HG03097 (cell line): ENCODE data around the gene CRTC1.
"Not testable (repeated sequence)": the region's sequence is repeated elsewhere in the genome, so short reads cannot be mapped to it uniquely, and the experiment has no call there.

Experiments
- ATAC-seq: cut with Tn5 transposase; IDR thresholded peaks from one replicate; pipeline ENCODE4 v1.9.1; 2021; ENCODE audit not compliant: unreplicated experiment, low FRiP score

Gene CRTC1

DNA sequence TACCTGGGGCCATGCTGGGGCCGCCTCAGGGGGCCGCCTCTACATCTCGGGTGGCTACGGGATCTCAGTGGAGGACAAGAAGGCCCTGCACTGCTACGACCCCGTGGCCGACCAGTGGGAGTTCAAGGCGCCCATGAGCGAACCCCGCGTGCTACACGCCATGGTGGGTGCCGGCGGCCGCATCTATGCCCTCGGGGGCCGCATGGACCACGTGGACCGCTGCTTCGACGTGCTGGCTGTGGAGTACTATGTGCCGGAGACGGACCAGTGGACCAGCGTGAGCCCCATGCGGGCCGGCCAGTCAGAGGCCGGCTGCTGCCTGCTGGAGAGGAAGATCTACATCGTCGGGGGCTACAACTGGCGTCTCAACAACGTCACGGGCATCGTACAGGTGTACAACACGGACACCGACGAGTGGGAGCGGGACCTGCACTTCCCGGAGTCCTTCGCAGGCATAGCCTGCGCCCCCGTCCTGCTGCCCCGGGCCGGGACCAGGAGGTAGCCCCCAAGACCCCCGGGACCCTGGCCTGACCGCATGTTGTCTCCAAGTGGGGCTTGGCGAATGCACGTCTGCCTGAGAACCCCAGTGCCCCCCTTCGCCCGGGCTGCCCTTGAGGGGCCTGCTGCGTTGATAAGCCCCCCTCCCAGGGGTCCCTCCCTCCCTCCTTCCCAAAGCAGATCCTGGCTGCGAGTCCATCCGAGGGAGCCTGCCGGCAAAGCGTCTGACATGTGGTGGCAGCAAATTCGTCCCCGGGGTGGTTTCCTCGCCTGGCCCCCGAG, 14.5 kb upstream of the CRTC1 start:
- no peak for ATAC-seq

DNA sequence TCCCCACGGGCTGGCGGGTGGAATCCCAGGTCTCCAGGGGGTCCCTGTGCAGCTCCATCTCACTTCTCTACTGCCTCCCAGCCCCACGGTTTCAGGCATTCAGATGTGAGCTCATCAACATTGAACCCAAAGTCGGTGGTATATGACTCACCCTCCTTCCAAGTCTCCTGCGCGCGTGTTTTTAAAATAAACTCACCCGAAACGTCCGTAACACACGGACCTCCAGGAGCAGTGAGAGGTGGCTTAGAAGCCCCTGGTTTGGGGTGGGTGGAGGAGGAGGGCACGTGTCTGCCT, 14.0 kb upstream of the CRTC1 start:
- no peak for ATAC-seq

DNA sequence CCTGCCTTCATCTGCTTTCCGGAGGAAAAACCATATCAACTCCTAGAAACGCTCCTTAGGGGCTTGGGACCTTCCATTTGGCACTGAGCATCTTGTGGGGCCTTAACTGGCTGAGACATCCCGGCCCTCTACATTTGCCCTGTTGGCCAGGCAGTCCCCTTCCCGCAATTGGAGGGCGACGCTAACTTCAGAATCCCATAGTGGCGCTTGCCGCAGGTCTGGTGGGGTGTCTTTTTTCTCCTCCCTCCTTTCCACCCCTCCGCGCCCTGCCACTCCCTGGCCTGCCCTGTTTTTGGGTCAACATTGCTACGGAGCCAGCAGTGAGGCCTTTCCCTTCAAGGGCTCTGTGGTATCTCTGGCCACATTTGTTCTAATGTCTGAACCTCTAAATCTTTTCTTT, 13.6 kb upstream of the CRTC1 start:
- ATAC-seq = no peak

DNA sequence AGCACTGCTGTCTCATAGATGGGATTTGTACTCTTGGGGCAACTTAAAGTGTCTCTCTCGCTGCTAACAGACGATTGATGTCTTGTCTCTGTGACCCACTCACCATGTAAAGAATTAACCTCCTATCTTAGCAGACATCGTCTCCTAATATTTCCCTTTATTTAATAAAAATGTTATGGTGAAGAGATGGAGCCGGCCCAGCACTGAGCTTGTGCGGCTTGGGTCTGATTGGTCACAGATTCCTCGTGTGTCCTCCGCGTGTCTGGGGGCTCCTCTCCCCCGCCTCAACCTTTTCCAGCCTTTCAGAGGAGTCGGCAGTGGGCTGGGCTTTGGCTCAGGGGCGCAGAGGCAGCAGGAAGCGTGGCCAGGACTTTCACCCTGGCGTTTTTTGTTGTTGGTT, 13.2 kb upstream of the CRTC1 start:
- no peak for ATAC-seq

DNA sequence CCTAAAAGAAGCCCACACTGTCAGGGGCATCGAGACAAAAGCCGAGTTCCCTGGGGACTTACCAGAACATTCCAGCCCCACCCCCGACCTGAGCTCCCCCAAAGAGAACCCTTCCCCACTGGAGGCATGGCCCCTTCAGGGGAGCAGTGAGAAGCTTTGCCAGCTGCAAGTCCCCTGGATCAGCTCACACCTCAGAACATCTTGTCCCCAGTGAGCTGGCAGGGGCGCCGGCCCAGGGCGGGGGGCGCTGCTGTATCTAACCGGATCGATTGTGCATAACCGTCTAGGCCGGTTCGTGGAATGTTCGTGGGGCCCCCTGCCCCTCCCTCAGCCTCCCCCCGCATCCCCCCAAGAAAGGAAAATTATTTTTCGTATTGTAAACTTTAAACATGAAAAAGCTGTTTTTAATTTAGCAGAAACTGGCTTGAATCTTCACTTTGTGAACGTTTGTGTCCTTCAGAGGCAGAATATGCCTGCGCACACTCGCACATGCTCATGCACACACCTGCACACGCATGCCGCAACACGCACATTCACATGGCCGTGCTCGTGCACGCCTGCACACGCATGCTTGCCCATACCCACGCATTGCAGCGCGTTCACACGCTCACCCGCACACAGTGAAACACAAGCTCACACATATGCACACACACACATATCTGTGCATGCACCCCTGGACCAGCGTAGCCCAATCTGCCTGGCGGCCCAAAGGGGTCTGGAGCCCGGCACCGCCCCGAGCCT, 12.0 kb upstream of the CRTC1 start:
- ATAC-seq = no peak

DNA sequence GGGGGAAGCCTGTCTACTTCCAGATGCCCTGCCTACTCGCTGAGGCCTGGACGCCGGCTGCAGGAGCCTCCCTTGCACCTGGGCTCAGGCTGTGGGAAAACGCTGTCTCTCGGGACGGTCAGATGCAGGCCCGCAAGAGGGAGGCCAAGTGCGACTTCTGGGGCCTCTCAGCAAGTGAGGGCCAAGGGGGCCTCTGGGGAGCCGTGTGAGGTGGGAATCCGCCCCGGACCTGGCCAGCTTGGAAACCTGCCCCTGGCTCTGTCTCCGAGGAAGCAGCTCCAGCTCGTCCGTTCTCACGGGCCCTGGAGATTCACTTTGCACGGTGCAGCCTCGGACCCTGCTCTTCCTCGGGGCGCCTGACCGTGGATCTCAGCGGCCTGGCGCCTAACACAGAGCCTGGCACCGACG, 11.4 kb upstream of the CRTC1 start:
- no peak for ATAC-seq

DNA sequence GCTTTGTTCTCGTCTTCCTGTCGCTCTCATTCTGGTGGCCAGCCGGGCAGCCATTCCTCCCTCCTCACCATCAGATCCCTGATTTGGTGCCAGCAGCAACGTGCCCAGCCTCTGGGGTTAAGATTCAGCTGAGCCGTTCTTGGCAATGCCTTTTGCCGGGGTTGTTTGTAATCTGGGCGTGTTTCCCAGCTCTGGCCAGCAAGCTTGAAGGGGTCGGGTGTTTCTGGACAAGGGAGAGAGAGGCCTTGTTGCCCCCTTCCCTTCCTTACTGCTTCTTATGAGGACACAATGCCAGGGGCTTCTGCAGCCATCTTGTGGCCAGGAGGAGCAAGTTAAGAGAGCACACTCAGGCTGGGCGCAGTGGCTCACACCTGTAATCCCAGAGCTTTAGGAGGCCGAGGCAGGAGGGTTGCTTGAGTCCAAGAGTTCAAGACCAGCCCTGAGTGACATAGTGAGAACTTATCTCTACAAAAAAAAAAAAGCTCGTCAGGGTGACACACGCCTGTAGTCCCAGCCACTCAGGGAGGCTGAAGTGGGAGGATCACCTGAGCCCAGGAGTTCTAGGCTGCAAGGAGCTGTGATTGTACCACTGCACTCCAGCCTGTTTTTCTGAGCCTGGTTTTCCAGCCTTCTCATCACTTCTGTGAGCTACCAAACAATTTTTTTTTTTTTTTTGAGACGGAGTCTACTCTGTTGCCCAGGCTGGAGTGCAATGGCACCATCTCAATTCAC, 10.7 kb upstream of the CRTC1 start:
- no peak for ATAC-seq

DNA sequence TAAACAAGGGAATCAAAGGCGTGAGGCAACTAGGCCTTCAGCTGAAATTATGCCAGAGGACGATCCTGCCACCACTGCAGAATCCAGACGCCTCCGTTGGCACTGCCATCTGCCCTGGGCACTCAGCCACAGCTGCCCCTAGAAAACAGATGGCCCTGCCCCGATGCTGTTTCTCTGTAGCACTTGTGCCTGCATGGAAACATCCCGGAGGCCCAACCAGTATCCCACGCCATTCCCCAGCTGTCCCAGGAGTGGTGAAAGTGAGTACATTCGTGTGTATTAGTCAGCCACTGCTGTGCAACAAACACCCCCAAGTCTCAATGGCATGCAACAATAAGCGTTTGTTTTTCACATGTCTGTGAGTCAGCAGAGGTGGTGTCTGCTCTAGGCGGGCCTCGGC, 8.9 kb upstream of the CRTC1 start:
- ATAC-seq = no peak

DNA sequence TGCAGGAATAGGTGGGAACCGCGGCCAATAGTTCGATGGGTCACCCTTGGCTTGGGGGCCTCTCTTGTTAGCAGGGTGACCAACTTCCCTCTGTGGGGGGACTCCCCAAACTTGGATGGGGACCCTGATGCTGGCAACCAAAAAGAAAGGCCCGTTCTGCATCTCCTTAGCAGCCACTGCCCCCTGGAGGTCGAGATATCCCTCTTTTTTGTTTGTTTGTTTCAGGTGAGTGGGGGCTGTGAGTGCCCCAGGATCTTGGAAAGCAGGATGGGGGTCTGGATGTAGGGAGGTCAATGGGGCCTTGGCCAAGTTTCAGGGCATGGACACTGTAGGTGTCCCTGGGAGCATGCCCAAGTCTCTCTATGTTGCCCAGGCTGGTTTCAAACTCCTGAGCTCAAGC, 7.7 kb upstream of the CRTC1 start:
- no peak for ATAC-seq

DNA sequence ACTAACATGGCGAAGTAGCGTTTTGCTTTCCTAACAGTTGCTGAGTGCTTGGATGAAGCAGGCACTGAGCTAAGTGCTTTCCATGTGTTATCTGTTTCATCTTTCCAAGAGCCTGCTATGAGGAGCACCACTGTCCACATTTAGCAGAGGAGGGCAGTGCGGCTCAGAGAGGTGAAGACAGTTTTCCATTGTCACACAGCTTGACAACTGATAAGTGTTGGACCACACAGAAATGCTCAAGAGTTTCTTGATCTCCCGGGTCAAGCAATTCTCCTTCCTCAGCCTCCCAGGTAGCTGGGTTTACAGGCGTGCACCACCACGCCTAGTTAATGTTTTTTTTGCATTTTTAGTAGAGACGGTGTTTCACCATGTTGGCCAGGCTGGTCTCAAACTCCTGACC, 6.8 kb upstream of the CRTC1 start:
- no peak for ATAC-seq

DNA sequence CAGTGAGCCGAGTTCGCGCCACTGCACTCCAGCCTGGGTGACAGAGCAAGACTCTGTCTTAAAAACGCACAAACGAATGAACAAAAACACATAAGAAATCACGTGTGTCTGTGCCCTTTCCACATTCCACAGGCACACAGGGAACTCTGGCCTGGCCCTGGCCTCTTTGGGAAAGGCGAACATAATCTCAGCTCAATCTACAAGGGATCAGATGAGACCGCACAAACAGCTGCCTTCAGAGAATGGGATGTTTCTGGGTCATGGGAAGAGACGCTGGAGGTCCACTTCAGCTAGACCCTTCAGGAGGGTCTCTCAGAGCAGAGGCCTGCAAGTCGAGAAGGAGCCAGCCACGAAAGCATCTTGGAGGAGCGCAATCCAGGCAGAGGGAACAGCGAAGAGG, 6.3 kb upstream of the CRTC1 start:
- ATAC-seq = no peak

DNA sequence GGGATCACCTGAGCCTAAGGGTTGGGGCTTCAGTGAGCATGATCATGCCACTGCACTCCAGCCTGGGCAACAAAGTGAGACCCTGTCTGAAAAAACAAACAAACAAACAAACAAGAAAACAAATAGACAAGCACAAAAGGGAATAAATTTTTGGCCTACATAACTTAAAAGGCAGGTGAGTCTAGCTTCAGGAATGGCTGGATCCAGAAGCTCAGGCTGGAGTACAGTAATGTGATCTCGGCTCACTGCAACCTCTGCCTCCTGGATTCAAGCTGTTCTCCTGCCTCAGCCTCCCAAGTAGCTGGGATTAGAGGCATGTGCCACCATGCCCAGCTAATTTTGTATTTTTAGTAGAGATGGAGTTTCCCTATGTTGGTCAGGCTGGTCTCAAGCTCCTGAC, 3.3 kb upstream of the CRTC1 start:
- not testable (repeated sequence) for ATAC-seq

DNA sequence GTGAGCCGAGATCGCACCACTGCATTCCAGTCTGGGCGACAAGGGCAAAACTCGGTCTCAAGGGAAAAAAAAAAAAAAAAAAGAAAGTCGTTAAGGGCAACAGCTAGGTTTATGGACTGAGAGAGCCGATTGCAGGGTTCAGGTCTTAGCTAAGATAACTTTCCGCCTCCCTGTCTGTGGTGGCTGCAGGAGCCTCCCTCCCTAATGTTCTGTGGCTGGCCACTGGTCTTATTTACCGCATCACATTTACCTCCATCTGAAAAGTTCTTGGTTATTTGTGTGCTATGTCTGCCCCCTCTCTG, 722 bp upstream of the CRTC1 start:
- ATAC-seq = no peak

DNA sequence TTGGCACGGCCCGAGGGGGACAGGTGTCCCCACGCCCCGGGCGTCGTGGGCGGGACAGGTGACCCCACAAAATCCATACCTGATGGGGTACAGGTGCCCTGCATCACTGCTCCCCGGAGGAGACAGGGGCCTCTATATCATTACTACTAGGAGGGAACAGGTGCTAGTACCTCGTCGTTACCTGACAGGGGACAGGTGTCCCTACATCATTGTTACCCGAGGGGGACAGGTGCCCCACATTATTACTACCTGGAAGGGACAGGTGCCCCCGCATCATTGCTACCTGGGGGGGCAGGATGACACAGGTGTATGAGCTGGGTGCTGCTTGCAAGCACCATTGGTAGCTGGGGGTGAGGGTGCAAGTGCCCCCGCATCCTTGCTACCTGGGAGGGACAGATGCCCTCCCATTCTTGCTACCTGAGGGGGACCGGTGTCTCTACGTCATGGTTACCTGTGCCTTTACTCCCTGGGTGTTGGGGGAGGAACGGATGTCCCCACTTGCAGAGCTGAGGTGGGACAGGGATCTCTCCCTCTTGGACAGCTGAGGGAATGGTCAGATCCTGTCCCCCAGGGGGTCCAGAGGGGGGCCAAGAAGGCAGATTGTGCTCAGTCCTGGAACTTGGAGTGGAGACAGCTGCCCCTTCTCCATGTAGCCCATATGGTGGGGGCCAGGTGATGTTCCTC, 620 bp downstream of the CRTC1 start:
- ATAC-seq = peak; percentile 20

DNA sequence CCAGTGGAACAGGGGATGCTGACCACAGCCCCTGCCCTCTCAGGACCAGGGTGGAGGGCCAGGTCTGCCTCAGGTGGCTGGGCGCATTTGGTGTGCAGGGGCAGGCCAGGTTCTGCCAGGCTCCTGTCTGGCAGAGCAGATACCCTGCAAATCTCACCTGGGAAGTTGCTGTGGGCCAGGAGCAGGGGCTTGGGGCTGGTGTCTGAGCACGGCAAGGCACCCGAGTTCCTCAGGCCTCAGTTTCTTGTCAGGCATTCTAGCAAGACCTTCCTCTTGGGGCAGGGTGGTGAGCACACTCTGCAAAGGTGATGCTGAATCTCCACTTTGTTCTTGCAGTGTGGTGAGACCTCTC, 1.1 kb downstream of the CRTC1 start:
- no peak for ATAC-seq

DNA sequence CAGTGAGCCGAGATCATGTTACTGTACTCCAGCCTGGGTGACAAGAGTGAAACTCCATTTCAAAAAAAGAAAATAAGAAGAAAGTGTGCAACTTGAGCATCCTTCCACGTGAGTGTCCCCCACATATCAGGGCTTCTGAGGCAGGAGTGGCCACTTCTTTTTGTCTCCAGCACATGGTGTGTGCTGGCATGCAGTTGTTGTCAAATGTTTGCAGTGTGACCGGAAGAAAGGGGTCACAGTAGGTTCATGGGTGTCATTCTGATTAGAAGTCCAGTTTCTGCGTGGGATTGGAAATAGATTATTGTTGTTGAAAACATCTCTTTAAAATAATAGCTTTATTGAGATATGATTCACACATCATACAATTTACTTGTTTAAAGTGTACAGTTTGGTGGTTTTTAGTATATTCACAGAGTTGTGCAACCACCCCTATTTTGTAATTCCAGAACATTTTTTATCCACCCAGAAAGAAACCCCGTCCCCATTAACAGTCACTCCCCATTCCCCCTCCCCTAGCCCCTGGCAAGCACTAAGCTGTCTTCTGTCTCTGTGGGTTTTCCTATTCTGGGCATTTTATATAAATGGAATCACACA, 2.2 kb downstream of the CRTC1 start:
- no peak for ATAC-seq

DNA sequence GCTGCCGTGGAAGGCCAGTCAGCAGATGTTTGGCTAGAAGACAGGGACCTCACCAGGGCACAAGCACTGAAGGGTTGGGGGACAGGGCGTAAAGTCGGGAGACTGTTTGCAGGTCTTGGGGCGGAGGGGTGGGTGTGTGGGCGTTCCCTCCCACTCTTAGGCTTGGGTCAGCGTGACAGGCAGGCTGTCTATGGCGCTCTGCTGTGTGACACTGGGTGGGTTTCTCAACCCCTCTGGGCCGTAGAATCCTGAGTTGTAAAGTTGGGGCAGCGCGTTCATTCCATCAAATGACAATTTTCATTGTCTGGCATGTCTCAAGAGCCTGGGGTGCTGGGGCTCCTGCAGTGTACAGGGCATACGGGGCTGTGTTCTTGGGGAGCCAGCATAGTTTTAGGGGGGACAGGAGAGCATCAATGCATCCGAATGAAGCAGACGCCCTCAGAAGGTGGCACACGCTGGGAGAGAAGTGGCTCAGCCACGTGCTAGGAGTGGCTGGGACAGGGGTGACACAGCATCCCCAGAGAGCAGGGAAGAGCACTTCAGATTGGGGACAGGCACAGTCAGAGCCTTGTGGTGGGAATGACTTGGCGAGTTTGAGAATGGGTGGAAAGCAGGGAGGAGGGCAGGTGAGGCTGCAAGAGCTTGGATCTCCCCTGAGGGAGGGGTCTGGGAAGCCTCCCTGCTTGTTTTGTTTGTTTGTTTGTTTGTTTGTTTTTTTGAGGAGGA, 4.4 kb downstream of the CRTC1 start:
- ATAC-seq = no peak

DNA sequence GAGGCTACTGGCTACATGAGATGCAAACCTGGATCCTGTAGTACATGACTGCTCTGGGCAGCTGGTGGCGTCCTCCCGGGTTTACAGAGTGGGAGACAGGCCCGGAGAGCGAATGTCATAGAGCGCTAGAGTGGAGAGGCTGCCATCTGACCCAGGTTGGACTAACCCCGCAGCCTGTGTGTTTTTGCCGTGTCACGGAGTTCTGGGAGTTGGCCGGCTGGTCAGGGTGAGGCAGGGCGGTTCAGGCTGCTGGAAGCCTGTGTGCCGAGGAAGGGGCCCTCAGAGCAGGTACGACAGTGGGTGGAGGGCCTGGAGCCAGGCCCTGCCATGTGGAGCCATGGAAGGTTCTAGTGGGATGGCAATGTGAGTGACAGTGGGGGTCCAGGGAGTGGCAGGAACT, 12.5 kb downstream of the CRTC1 start:
- ATAC-seq = no peak

DNA sequence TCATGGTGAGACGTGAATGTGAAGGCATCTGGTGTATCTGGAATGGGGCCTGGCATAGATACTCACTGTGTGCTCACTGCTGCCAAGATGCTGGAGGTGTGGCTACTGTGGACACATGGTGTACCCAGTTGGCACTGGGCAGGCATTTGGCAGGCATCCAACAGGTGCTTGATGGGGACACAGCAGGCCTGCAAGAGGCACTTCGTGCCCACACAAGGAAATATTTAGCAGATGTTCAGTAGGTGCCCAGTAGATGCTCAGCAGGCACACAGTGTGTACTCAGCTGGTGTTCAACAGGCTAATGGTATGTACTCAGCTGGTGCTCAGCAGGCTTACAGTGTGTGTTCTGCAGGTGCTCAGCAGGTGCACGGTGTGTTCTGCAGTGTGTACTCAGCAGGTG, 14.2 kb downstream of the CRTC1 start:
- ATAC-seq = no peak

DNA sequence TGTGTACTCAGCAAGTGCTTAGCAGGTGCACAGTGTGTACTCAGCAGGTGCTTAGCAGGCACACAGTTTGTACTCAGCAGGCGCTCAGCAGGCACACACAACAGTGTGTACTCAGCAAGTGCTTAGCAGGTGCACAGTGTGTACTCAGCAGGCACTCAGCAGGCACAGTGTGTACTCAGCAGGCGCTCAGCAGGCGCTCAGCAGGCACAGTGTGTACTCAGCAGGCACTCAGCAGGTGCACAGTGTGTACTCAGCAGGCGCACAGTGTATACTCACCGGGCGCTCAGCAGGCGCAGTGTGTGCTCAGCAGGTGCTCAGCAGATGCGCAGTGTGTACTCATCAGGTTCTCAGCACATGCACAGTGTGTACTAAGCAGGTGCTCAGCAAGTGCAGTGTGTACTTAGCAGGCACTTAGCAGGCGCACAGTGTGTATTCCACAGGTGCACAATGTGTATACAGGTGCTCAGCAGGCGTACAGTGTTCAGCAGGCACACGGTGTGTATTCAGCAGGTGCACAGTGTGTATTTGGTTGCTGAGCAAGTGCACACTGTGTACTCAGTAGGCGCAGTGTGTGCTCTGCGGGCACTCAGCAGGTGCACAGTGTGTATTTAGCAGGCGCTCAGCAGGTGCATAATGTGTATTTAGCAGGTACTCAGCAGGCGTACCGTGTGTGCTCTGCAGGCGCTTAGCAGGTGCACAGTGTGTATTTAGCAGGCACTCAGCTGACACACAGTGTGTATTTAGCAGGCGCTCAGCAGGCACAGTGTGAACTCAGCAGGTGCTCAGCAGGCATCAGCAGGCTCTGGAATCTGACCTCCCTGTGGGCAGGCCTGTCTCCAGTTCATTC, 15.1 kb downstream of the CRTC1 start:
- ATAC-seq = no peak
